Lung (tissue), 12 donors: Measurements from ENCODE around the gene CELF2. TPM values are rescaled to one million over a fixed set of nuclear protein-coding genes. Genes with fewer than 3 reads are reported as not detected.

Source experiments
- ATAC-seq: fragments of 200-7000 bp; cut with Tn5 transposase; one replicate; pipeline ENCODE4 v1.9.1; 2020; ENCODE audit warnings: moderate number of reproducible peaks; ENCODE audit not compliant: insufficient read depth, low FRiP score
- DNase-seq, 3 donors: peaks; one replicate each; pipeline ENCODE4 v3.0.0-alpha.2; 2013 to 2017
- H3K27ac ChIP-seq, 2 donors: one replicate each; pipeline ENCODE4 v1.5.1; 2013; ENCODE audit warnings: mild to moderate bottlenecking in 2 of 2, moderate library complexity in 2 of 2, control low read depth in 1 of 2, inconsistent platforms in 1 of 2, low read depth in 1 of 2, low read length in 1 of 2
- H3K27me3 ChIP-seq, 3 donors: one replicate each; pipeline ENCODE4 v1.5.1; 2013; ENCODE audit warnings: low read length in 2 of 3; ENCODE audit not compliant: control insufficient read depth in 3 of 3, insufficient read depth in 3 of 3
- H3K36me3 ChIP-seq, 4 donors: one replicate each; pipeline ENCODE4 v1.5.1; 2013; ENCODE audit warnings: low read length in 4 of 4, mild to moderate bottlenecking in 1 of 4, moderate library complexity in 1 of 4; ENCODE audit not compliant: control insufficient read depth in 4 of 4, insufficient read depth in 4 of 4
- H3K4me1 ChIP-seq, 5 donors: one replicate each; pipeline ENCODE4 v1.5.1; 2013; ENCODE audit warnings: low read length in 5 of 5, mild to moderate bottlenecking in 2 of 5, moderate library complexity in 1 of 5; ENCODE audit not compliant: control insufficient read depth in 5 of 5, insufficient read depth in 5 of 5
- H3K4me3 ChIP-seq: one replicate; pipeline ENCODE4 v1.5.1; 2013; ENCODE audit warnings: mild to moderate bottlenecking, control low read depth, moderate library complexity
- H3K9ac ChIP-seq, 2 donors: one replicate each; pipeline ENCODE4 v1.5.1; 2013; ENCODE audit warnings: low read length in 2 of 2, control low read depth in 1 of 2; ENCODE audit not compliant: insufficient read depth in 1 of 2
- H3K9me3 ChIP-seq, 4 donors: one replicate each; pipeline ENCODE4 v1.5.1; 2013; ENCODE audit warnings: low read length in 3 of 4, mild to moderate bottlenecking in 1 of 4, moderate library complexity in 1 of 4; ENCODE audit not compliant: control insufficient read depth in 4 of 4, insufficient read depth in 3 of 4
- WGBS, 2 donors: extraction: QIAGEN DNeasy Blood & Tissue Kit; methylation state at CpG; one replicate each; pipeline ENCODE4 v1.1.7; 2013; 5-methylcytosine and 5-hydroxymethylcytosine counted together
- polyA plus RNA-seq, 2 donors: library from polyadenylated mRNA; stranded (reverse); fragments of 200-250 nt; gene quantifications; one replicate each; pipeline ENCODE4 v1.2.1, GENCODE V29; 2013
- total RNA-seq, 2 donors: library from RNA; depleted of rRNA in 1 of 2; stranded (reverse); fragments of >200 nt in 1 of 2; gene quantifications; one replicate each; pipeline ENCODE4 v1.2.1, GENCODE V29; 2014 to 2021
- TF ChIP-seq, protein P1 (sequence below): IDR thresholded peaks from 2 replicates; pipeline ENCODE4 v1.5.1; 2012; ENCODE audit warnings: mild to moderate bottlenecking; ENCODE audit errors: control extremely low read depth, extremely low read depth
- donor health status: control.
- donor health status: control.
- donor health status: Bipolar disorder and iron deficiency.
- donor health status: healthy.
- donor health status: DM: yes; HTN: yes; CAD: no.

CELF2 gene
- total and polyA plus RNA-seq, 4 donors = 13.6 to 115 (median 63.7) TPM

DNA sequence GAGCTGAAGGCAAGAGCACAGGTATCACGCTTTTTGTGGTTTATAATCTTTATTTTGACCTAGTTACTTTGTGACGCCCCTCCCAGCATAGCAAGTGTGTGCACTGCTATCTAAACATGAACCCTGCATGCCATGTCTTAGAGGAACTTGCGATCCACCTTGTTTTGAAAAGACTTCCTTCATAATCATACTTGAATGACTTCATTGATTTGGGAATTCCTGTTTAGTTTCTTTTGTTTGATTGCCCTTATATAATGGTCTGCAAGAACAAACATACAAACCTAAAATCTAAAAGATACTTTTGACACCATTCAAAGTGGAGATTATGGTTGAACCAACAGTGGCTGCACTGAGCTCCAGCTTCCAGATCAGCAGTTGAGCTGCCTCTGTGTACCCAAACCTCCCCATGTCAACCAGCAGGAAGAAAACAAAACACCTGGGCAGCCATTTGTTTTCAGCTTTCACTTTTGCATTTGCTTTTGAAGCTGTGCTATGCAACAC is 132.6 kb downstream of the CELF2 start:
- TF ChIP-seq, protein P1, sequence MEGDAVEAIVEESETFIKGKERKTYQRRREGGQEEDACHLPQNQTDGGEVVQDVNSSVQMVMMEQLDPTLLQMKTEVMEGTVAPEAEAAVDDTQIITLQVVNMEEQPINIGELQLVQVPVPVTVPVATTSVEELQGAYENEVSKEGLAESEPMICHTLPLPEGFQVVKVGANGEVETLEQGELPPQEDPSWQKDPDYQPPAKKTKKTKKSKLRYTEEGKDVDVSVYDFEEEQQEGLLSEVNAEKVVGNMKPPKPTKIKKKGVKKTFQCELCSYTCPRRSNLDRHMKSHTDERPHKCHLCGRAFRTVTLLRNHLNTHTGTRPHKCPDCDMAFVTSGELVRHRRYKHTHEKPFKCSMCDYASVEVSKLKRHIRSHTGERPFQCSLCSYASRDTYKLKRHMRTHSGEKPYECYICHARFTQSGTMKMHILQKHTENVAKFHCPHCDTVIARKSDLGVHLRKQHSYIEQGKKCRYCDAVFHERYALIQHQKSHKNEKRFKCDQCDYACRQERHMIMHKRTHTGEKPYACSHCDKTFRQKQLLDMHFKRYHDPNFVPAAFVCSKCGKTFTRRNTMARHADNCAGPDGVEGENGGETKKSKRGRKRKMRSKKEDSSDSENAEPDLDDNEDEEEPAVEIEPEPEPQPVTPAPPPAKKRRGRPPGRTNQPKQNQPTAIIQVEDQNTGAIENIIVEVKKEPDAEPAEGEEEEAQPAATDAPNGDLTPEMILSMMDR = no peak
- ATAC-seq (no peak), DNase-seq (no peak)
- Histone ChIP-seq H3K36me3 (no peaks in the 10 kb centered on the region), H3K9ac (no peak overlapping the region), H3K27me3 (no peaks in the 10 kb centered on the region), H3K9me3 (no peaks in the 10 kb centered on the region), H3K4me1 (peaks cover 5 to 35% (median 13%) of the 10 kb centered on the region in 5 donors), H3K4me3 (no peak overlapping the region), H3K27ac (no peak overlapping the region)
- 39 to 58% methylated on average over 3 of the region's 3 CpGs for WGBS, 2 donors

DNA sequence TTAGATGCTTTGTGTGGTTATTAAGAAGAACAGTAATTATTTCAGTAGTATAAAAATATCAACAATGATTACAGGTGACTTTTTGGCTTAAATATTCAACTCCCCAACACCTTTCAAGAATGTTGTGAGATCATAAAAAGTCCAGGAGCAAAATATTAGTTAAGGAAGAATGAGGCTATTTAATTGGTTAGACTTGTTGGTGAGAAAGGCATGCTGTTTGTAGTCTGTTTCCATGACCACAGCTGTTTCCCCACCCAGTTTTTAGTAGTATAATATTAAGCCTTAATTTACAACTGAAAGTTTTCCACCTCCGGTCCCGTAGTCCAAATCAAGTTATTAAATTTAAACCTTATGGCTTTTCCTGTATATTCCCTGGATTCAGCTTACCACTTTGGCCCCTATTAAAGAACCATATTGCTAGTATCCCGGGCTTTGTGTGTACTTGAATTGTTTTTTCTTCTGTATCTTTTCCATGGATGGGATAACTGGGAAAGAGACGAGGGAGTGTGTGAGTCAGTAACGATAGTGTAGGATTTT is 133.3 kb downstream of the CELF2 start:
- H3K9me3 ChIP-seq = no peaks in the 10 kb centered on the region
- TF ChIP-seq, protein P1 = no peak
- H3K4me3 ChIP-seq = no peak overlapping the region
- no peak overlapping the region for H3K9ac ChIP-seq
- WGBS, 2 donors = 80 to 91% methylated on average over 5 of the region's 5 CpGs
- H3K27ac ChIP-seq = no peak overlapping the region
- no peaks in the 10 kb centered on the region for H3K36me3 ChIP-seq
- peaks cover 0 to 30% (median 13%) of the 10 kb centered on the region in 5 donors for H3K4me1 ChIP-seq
- no peak for DNase-seq
- no peaks in the 10 kb centered on the region for H3K27me3 ChIP-seq
- ATAC-seq = no peak

DNA sequence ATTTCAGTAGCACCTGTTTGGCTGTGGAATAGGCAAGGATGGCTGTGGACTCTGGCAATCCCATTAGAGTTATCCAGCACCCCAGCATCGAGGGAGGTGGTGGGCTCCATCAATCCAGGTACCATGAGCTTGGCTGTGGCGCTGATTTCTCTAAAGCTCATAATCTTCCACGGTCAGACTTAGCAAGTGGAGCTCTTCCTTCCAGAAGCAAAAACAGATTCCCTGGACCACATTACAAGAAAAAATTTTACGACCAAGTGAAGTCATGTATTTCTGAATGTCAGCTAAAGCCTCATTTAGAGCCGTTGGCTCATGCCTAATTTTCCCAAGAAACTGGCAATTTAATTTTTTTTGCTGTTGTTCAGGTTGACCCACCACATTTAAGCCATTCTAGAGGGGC is 135.1 kb downstream of the CELF2 start:
- no peak for DNase-seq
- peaks cover 0 to 24% (median 5%) of the 10 kb centered on the region in 5 donors for H3K4me1 ChIP-seq
- H3K27ac ChIP-seq = no peak overlapping the region
- H3K4me3 ChIP-seq = no peak overlapping the region
- ATAC-seq = no peak
- H3K36me3 ChIP-seq = no peaks in the 10 kb centered on the region
- H3K9me3 ChIP-seq = no peaks in the 10 kb centered on the region
- WGBS, 2 donors = 91 to 96% methylated on average over 5 of the region's 5 CpGs
- TF ChIP-seq, protein P1 = no peak
- H3K9ac ChIP-seq = no peak overlapping the region
- H3K27me3 ChIP-seq = no peaks in the 10 kb centered on the region

DNA sequence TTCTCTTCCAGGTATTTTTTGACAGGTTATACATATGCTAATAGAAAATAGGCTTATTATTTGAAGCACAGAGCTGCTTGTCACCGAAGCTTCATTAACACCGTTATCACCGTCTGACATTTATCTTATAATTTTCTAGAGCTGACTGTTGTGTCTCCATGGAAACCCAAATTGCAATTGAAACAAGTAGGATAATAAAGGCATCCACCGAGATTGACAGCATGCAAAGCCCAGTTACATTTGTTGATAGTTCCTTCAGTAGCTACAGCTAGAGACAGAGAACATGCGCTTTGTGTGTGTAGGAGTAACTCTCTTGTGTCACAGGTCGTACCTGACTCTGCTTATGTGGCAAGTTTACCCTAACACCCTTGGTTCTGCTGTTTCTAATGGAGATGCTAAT is 135.6 kb downstream of the CELF2 start:
- TF ChIP-seq, protein P1 = no peak
- Histone ChIP-seq H3K27ac (no peak overlapping the region), H3K9me3 (no peaks in the 10 kb centered on the region), H3K9ac (no peak overlapping the region), H3K4me3 (no peak overlapping the region), H3K4me1 (peaks cover 0 to 28% (median 5%) of the 10 kb centered on the region in 5 donors), H3K27me3 (no peaks in the 10 kb centered on the region), H3K36me3 (no peaks in the 10 kb centered on the region)
- ATAC-seq (no peak), DNase-seq (no peak)
- 92% methylated on average over 6 of the region's 6 CpGs for WGBS, 2 donors
